ENCODE measurements around the gene TNS3.

DNA sequence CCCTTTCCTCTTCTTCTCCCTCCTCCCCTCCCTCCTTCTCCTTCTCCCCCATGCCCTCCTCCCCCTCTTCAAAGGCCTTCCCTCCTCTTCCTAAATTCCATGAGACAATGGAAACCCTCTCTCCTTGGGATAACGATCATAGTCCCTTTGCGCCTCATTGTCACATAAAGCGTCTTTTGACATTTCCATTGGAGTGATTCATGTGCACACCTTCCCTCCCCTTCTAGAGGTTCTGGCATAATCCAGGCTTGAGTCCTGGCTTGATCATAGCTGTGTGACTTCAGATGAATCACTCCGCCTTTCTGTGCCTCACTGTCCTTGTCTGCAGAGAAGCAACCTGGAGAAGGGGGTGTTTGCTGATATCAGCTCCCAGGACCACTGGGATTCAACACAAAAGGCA, 204.2 kb downstream of the TNS3 start:
- TF ChIP-seq EZH2 (IDR thresholded peaks at IDR 0.05) (no peak), POLR2AphosphoS5 (IDR thresholded peaks at IDR 0.05; ENCODE audit: borderline replicate concordance, low read depth, low read length) (no peak), FOXP2 (optimal IDR thresholded peaks at IDR 0.05; ENCODE audit: control extremely low read depth, extremely low read length, insufficient read depth) (no peak)
